HG02981 (cell line): ENCODE measurements around the gene NALCN.

ENCODE experiments used
- ATAC-seq: cut with Tn5 transposase; IDR thresholded peaks from one replicate; pipeline ENCODE4 v1.9.1; 2021; ENCODE audit warnings: mild to moderate bottlenecking, moderate library complexity; ENCODE audit not compliant: unreplicated experiment

The NALCN gene

GRCh38 chr13:101049166-101049850 lies 367.0 kb downstream of the NALCN start:
- no peak for ATAC-seq

DNA sequence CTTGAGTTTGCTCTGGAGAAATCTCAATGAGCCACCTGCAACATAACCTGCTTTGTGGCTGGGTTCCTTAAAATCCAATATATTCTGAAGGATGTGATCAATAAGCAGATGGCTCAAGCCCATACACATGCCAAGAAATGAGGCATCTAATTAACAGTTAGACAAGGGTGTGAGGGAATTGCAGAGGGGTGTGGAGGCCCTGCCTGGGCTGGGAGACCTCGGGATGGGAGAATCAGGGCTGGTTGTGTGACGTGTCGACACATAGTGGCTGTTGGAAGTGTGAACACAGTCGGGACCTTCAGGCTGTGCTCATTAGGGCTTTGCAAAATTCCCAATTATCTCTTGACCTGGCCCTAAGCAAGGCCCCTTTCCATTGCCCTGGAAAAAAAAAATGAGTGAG lies 379.8 kb downstream of the NALCN start:
- ATAC-seq = no peak

GRCh38 chr13:101035119-101035620 lies 381.1 kb downstream of the NALCN start:
- no peak for ATAC-seq

DNA sequence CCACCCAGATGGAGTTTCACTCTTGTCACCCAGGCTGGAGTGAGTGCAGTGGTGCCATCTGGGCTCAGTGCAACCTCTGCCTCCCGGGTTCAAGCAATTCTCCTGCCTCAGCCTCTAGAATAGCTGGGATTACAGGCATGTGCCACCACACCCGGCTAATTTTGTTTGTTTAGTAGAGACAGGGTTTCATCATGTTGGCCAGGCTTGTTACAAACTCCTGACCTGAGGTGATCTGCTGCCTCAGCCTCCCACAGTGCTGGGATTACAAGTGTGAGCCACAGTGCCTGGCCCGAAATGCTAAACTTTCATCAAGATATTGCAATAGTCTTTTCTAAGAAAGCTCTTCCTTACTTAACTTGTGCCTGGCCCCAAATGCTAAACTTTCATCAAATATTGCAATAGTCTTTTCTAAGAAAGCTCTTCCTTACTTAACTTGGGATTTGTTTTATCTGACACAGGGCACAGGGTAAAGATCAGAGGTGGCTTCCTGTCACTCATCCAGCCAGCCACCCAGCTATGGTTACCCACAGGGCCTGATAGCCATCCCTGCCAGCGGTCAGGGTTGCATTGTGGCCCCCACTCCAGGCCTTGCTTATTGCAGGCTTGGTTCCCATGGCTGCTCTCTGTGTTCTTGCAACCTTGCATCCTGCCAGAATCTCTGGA lies 389.4 kb downstream of the NALCN start:
- no peak for ATAC-seq

DNA sequence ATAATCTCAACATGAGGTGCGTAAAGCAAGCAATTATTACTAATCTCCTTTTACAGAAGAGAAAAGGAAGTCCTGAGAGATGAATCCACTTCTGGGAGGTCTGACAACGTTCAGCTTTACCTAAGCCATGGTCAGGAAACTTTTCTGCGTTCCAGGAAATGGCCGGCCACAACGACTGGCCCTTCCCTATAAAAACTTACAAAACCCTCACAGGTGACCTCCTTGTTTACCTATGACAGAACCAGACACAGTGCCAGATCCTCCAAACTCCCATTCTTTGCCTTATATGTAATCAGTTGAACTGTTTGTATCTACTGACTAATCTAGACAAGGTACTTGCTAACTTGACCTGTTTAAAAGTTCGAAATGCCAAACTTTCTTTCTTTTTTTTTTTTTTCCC lies 390.0 kb downstream of the NALCN start:
- ATAC-seq = no peak

DNA sequence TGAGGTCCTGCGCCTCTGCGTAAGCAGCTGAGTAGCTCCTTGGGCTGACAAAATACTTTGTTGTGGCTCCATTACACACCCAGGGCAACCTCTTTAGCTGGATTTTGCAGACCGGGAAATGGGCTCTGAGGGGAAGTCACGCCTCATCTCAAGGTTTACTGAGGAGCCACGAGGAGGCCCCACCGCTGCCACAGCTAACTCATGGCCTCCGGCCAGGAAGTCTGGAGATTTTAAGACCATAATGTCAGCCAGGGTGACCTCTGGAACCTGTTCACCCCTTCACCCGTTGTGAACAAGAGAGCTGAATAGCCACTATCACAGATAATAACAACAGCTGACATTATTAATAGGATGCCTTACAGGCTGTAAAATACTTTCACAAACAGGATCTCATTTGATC lies 390.4 kb downstream of the NALCN start:
- ATAC-seq = no peak

DNA sequence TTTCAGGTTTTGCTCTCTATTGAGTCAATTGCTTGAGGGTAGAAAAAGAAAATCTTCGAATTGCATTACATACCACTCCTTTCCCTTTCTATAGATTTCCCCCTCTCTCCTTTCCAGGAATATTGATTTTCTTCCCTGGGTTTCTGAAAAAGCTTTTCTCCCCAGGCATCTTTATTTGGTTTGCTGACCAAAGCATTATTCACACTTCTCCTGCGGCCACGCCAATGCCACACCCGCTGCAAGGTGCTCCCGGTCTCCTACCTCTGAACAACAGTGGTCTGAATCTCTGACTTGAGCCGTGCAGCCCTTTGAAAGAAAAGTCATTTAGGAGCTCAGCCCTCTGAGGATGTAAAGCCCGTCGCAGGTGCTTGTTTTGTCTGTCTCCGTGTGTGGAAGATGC lies 390.8 kb downstream of the NALCN start:
- no peak for ATAC-seq

DNA sequence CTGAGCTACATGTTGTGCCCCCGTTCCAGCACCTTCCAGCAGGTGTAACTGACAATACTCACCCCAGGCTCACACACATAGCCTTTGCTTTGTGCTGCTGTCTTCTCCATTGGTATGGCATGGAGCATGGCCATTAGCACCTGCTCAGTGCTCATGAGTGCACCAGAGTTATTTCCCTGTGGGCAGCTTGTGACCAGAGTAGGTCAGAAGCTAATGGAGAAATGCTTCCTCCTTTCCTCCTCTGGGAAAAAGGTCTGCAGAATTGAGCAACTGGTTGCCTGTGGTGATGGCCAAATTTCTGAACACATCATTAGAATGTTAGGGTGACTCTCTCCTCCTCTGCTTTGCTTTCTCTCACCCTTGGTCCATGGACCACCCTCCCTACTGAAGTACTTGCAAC lies 397.2 kb downstream of the NALCN start:
- ATAC-seq = no peak

DNA sequence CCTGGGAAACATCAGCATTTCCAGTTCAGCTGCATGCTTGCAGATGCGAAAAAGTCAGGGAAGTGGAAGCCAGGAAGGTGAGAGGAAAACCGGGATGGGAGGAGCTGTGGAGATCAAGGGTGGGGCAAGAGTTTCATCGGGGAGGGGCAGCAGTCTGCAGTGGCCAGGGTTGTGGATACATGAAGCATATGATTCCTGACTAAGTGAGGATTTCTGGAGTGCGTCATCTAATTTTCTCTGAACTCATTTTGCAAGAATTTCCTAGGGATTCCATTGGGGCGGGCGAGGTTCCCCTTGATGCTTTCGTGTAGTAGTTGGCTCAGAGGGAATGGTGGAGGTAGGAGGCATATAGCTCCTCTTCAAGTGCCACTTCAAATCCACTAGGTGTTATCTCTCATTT lies 397.6 kb downstream of the NALCN start:
- no peak for ATAC-seq

- no peak for ATAC-seq
These were observed 399.0 kb downstream of the NALCN start for GRCh38 chr13:101017123-101017872.

DNA sequence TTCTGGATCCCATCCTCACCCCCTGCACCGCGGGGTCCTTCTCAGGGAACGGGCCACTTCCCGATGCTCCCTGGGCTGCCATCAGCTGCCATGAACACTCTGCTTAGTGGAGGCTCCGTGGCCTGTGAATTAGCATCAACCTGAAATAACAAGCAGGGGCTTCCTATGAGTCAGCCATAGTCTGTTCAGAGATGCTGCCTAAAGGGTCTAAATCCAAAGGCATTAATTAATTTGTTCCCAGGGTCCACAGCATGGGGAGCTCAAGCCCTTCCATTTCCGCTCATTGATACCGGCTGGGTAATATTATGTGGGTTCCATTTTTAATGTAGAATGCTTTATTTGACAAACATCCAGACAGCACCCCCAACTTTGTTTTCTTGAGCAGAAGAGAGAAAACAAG lies 399.8 kb downstream of the NALCN start:
- ATAC-seq = no peak

- ATAC-seq = no peak
These were observed 403.1 kb downstream of the NALCN start for GRCh38 chr13:101013245-101013644.

- ATAC-seq = no peak
These were observed 406.2 kb downstream of the NALCN start for GRCh38 chr13:101010100-101010499.

DNA sequence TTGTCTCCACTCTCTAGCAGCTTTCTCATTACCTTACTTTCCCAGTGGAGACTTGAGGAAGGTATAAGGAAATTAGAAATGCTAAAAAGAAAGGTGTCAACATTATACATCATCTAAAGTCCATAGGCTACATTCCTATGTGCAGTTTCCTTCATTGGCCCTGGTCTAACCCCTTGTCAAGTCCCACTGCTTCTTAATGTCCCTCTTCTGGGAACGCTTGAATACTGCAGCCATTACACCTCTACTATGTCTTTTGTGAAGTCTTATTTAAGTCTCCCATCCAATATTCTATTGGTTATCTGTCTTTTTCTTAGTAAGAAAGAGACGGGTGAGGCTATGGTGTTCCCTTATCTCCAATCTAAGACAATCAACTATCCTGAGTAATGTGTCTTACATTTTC lies 409.1 kb downstream of the NALCN start:
- ATAC-seq = no peak
